Cardiac fibroblast (primary cell): ENCODE data around the gene SMPD2.
"Not testable (repeated sequence)": the region's sequence is repeated elsewhere in the genome, so short reads cannot be mapped to it uniquely, and the experiment has no call there.

Experiments used
- DNase-seq, 2 donors: peaks; one replicate each; pipeline versions ENCODE4 v3.0.0 to v3.0.0-alpha.2; 2010; ENCODE audit warnings: low read depth in 2 of 2
- H3K4me3 ChIP-seq, 2 donors: replicated peaks in 1 of 2; 1 replicate in 1 of 2; 2 replicates in 1 of 2; pipeline ENCODE4 v1.5.1; 2011; ENCODE audit warnings: low read depth in 2 of 2, low read length in 2 of 2, mild to moderate bottlenecking in 2 of 2, moderate library complexity in 1 of 2
- TF ChIP-seq, protein P1 (sequence below): IDR thresholded peaks from one replicate; pipeline ENCODE4 v1.5.1; 2011; ENCODE audit warnings: low read depth, mild to moderate bottlenecking, low read length, inconsistent platforms

Gene SMPD2

DNA sequence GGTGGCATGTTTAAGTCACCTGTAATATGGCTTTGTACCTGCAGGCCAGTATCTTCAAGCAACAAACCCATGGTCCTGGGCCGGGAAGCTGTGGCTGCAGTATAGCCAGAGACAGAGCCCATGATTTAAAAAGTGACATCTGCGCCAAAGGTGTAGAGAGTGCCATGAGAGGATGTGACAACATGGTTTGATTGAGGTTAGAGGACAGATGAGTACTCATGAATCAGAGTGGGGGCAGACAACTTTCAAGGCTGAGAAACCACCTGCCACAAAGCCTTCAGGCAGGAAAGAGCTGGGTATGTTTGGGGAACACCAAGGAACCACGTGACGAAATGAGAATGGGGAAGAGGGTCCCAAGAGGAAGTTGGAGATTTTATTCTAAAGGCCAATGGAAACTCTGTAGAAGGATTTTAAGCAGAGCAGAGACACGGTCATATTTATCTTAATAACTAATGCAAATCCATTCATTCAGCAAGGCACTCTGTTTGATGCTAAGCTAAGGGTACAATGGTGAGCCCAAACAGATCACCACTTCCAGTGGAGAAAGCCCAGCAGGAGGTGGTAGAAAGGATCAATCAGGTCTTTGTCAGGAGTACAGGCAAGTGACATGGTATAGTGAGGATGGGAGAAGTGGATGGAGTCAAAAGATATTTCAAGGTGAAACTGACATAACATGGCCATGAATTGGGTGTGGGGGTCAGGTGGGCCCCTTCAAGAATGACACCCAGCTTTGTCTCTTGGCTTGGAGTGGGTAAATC is 18.4 kb downstream of the SMPD2 start:
- TF ChIP-seq, protein P1, sequence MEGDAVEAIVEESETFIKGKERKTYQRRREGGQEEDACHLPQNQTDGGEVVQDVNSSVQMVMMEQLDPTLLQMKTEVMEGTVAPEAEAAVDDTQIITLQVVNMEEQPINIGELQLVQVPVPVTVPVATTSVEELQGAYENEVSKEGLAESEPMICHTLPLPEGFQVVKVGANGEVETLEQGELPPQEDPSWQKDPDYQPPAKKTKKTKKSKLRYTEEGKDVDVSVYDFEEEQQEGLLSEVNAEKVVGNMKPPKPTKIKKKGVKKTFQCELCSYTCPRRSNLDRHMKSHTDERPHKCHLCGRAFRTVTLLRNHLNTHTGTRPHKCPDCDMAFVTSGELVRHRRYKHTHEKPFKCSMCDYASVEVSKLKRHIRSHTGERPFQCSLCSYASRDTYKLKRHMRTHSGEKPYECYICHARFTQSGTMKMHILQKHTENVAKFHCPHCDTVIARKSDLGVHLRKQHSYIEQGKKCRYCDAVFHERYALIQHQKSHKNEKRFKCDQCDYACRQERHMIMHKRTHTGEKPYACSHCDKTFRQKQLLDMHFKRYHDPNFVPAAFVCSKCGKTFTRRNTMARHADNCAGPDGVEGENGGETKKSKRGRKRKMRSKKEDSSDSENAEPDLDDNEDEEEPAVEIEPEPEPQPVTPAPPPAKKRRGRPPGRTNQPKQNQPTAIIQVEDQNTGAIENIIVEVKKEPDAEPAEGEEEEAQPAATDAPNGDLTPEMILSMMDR: no peak
- no peak for DNase-seq

DNA sequence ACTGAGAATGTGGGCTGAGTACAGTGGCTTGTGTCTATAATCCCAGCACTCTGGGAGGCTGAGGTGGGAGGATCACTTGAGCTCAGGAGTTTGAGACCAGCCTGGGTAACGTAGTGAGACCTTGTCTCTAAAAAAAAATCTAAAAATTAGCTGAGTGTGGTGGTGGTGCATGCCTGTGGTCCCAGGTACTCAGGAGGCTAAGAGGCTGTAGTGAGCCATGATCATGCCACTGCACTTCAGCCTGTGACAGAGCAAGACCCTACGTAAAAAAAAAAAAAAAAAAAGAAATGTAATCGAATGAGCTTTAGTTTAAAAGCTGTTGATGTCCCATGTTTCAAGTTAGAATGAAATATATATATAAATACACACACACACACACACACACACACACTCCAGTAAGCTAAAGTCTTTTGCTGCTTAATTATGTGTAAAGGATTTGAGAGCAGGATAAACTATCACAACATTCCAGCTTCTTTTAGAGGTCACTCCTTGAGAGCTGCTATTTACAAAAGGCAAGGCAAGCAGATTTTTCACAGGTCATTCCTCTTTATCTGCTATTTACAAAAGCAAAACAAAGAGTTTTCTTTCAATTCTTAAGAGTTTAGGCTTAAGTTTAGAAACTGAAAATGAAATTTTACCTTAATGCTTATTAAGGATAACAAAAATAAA is 19.8 kb downstream of the SMPD2 start:
- H3K4me3 ChIP-seq: no peak overlapping the region
- TF ChIP-seq, protein P1: no peak
- no peak for DNase-seq

More for the DNA sequence above, 18.4 kb downstream of the SMPD2 start:
- H3K4me3 ChIP-seq: no peak overlapping the region

DNA sequence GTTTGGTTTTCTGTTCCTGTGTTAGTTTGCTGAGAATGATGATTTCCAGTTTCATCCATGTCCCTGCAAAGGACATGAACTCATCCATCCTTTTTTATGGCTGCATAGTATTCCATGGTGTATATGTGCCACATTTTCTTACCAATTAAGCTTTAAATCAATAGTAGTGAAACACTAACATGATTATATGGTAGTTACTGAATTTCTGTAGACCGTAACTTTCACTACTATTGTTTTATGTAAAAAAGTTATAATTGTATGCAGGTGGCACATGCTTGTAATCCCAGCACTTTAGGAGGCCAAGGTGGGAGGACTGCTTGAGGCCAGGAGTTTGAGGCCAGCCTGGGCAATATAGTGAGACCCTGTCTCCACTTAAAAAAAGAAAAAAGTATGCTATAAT is 20.7 kb downstream of the SMPD2 start:
- not testable (repeated sequence) for H3K4me3 ChIP-seq, DNase-seq

DNA sequence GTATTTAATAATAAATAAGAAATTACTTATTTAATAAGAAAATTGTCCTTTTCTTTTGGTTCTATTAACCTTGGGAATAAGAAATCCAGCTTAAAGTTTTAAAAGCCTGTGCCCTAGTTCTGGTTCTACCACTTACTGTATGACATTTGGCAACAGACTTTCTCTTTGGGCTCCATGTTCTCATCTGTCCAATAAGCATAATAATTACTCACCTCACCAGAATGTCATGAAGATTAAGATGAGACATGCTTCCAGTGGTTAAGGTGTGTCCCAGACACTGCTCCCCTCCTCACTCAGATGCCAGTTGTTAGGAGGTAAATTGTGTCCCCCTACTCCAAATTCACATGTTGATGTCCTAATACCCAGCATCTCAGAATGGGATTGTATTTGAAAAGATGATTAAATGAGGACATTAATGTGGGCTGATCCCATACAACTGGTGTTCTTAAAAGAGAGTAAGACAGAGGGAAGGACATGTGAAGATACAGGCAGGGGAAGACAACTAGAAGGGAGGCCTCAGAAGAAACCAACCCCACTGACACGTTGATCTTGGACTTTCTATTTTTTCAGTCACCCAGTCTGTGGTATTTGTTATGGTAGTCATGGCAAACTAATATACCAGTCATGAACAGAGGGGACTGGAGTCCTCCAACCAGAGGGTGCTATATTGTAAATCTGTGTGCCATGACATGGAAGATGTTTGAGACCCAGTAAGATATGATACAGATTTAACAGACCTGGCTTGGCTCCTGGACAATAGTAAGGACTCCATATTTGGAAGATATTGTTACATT is 21.4 kb downstream of the SMPD2 start:
- no peak for DNase-seq
- H3K4me3 ChIP-seq: no peak overlapping the region
- TF ChIP-seq, protein P1: no peak

DNA sequence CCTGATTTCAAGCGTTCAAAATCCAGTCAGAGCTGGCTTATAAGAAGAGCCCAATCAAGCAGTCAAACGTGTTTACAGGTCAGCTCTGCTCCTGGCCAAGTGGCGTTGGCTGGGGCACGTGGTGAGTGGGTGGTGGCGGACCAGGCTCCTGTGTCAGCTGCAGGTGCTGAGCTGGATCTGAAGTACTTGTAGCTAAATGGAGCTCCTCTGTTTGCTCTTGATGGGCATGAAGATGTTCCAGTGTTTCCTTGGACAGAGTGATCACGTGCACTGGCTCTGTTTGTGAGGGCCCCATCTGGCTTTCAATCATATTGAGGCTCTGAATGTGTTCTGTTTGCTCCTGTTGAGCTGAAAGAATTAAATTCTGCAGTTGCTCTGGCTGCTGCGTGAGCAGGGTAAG is 25.2 kb downstream of the SMPD2 start:
- no peak overlapping the region for H3K4me3 ChIP-seq
- TF ChIP-seq, protein P1: no peak
- no peak for DNase-seq

DNA sequence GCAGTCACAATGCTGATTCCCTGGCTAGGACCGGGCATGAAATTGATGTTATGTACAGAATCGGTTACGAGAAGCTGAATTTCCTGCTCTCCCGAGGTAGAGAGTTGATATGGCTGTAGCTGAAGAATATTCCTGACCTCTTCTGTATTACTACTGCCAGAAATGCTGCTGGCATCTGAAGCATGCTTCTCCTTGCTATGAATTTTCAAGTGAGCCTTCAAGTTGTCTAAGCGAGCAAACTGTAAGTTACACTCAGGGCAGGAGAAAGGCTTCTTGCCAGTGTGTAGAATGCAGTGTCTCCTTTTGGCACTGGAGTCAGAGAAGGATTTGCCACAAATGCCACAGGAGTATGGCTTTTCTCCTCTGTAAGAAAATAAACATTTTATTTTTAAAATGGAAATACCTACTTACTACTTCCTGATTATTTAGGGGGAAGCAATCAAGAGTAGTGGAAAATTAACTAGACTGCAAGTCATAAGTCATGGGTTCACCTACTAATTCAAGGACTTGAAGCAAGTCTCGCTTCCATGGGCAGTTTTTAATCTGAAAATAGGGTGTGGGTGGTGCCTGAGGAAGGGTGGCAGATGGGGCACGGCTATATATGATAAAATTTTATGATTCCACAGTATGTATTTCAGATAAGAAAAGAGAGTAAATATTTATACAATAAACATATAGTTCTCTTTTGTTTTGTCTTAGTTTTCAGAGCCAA is 25.8 kb downstream of the SMPD2 start:
- H3K4me3 ChIP-seq: no peak overlapping the region
- DNase-seq: no peak
- TF ChIP-seq, protein P1: no peak
